Mucosa of rectum (tissue), 2 donors: ENCODE results near the gene FAM72B.
"Not testable (repeated sequence)": the region's sequence is repeated elsewhere in the genome, so short reads cannot be mapped to it uniquely, and the experiment has no call there.

Source experiments
- H3K27ac ChIP-seq, 2 donors: one replicate each; pipeline ENCODE4 v1.7.0; 2013; ENCODE audit warnings: inconsistent platforms in 2 of 2, low read depth in 2 of 2, low read length in 2 of 2
- H3K27me3 ChIP-seq, 2 donors: one replicate each; pipeline ENCODE4 v1.7.0; 2013; ENCODE audit warnings: low read length in 2 of 2; ENCODE audit not compliant: control insufficient read depth in 2 of 2, insufficient read depth in 2 of 2
- H3K36me3 ChIP-seq, 2 donors: one replicate each; pipeline ENCODE4 v1.7.0; 2013; ENCODE audit warnings: low read length in 2 of 2; ENCODE audit not compliant: control insufficient read depth in 2 of 2, insufficient read depth in 2 of 2
- H3K4me1 ChIP-seq, 2 donors: one replicate each; pipeline ENCODE4 v1.7.0; 2013; ENCODE audit warnings: low read length in 2 of 2, mild to moderate bottlenecking in 1 of 2; ENCODE audit not compliant: control insufficient read depth in 2 of 2, insufficient read depth in 2 of 2
- H3K4me3 ChIP-seq, 2 donors: one replicate each; pipeline ENCODE4 v1.7.0; 2013; ENCODE audit warnings: low read length in 2 of 2
- H3K9ac ChIP-seq, 2 donors: one replicate each; pipeline ENCODE4 v1.7.0; 2013; ENCODE audit warnings: low read length in 2 of 2, low read depth in 1 of 2, mild to moderate bottlenecking in 1 of 2
- H3K9me3 ChIP-seq, 2 donors: one replicate each; pipeline ENCODE4 v1.7.0; 2013; ENCODE audit warnings: low read length in 2 of 2; ENCODE audit not compliant: control insufficient read depth in 2 of 2
- donor health status: healthy.
- donor health status: Normal muscosa, but diverticular disease.

The FAM72B gene

DNA sequence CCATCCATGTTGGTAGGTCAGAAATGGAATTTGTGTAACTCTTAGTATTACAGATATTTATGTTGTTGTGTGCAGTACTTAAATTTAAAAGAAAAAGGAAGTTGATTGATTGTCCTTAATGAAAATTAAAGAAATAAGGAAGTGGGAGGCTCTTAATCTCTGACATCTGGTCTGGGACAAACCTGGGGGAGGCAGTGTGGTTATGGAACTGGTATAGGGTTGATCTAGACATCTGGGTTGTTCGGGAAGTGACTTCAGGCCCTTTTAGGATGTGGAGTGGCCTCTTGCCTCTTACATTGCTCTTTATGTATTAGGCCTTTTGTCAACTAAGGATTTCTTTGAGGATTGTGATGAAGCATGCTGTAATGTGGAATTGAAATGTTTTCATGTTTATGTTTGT lies 16.1 kb upstream of the FAM72B start:
- H3K27me3 ChIP-seq, H3K36me3 ChIP-seq: not testable (repeated sequence)

DNA sequence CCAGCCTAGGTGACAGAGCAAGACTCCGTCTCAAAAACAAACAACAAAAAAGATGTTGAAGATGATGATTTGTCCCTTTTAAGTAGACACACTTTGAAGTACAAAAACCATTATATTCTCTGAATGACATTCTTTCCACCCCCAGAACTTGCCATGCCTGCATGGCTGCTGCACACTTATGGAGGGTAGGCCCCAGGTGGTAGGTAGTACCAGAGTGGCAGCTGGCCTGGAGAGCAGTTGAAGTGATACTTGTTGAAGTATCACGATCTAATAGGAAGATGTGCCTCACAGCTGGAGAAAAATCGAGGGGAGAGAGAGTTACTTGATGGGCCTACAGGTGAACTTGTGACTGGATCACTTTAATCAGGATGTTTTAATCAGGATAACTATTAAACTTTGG lies 15.6 kb upstream of the FAM72B start:
- not testable (repeated sequence) for H3K27me3 ChIP-seq, H3K4me1 ChIP-seq, H3K4me3 ChIP-seq, H3K27ac ChIP-seq, H3K36me3 ChIP-seq, H3K9me3 ChIP-seq, H3K9ac ChIP-seq

More for the DNA sequence above, 16.1 kb upstream of the FAM72B start:
- H3K27ac ChIP-seq, H3K9ac ChIP-seq, H3K4me1 ChIP-seq, H3K9me3 ChIP-seq, H3K4me3 ChIP-seq: not testable (repeated sequence)

DNA sequence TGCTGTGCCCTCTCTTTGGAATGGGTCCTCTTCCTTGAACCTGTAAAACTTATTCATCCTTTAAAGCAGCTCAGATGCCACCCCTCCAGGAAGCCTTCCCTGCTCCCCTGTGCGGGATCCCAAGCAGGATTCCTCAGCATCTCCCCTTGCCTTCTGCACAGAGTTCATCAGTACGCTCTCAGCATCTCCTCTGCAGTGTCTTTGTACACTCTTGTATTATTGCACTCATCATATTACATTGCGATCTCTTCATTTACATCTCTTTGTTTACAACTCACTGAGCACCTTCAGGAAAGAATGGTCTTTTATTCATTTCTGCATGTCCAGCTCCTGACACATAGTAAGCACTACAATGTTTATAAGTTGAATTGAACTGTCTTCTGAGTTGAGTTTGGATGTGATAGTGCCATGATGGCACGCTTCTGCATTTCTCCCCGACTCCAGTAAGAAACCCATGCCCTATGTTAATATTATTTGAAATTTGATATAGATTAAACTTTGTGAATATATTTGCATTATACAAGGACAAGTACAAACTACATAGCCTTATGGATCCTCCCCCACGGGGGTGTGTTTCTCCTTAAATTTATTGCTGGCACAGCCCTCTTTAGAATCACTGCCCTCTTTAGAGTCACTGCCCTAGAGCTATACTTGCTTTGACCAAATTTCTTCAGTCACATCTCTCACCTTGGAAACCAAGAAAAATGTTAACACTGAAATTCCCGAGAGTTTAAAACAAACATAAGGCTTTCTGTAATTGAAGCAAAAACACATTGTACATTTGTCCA lies 13.1 kb upstream of the FAM72B start:
- H3K4me3 ChIP-seq, H3K27me3 ChIP-seq, H3K4me1 ChIP-seq, H3K9ac ChIP-seq, H3K27ac ChIP-seq, H3K9me3 ChIP-seq, H3K36me3 ChIP-seq: not testable (repeated sequence)

DNA sequence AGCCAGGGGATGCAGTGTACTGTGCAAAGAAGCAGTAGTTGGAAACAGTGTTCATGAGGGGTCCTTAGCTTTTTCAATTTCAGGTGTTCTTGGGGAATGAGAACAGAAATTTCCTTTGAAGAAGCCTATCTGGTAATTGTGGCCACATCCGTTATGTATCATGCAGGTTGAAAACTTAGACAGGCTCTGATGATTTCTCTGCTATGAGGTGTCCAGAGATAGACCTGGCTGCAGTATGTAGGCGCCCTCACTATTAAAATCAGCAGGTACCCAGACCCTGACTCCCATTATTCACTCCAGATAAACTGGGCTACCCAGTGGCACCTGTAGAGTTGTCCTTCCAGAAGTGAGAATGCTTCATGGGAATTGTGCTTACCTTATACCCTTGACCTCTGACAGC lies 8.4 kb upstream of the FAM72B start:
- not testable (repeated sequence) for H3K27me3 ChIP-seq, H3K36me3 ChIP-seq, H3K4me3 ChIP-seq, H3K27ac ChIP-seq, H3K9me3 ChIP-seq, H3K9ac ChIP-seq, H3K4me1 ChIP-seq

DNA sequence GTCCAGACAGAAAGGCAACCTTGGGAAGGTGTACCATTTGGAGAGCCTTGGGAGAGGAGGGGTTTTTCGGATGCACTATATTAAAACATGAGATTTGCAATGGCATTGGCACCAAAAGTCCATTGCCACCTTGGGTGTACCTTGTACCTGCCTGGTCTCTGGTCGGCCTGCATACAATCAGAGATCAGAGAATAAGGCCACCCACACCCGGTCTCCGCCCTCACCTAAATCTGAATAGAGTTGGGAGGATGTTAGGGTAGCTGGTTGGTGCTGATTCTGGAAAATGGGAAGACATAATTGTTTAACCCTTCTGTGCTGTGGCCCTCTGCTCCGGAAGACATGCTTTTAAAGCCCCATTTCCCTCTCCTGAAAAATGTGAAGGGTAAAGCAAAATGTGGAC lies 3.8 kb upstream of the FAM72B start:
- H3K9me3 ChIP-seq, H3K36me3 ChIP-seq, H3K4me3 ChIP-seq, H3K4me1 ChIP-seq, H3K27ac ChIP-seq, H3K9ac ChIP-seq, H3K27me3 ChIP-seq: not testable (repeated sequence)

DNA sequence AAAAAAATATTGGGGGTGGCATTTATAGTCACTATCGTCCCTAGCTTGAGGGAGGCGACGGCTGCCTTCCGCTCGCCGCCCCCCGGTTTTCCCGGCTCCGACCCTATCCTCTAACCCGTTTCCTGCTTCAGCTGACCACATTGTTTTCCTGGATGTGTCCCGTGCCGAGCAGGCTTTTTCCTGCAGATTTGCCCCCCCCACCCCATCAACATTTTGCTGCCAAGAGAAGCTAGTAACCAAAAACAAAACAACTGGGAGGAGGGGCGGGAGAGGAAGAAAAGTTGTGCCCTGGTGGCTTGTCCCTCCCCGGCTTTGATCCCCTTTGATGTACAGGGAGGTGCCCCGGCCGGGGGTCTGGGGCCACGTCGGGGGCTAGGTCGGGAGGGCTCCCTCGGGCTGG lies 2.1 kb upstream of the FAM72B start:
- H3K4me3 ChIP-seq, H3K27ac ChIP-seq, H3K9ac ChIP-seq, H3K27me3 ChIP-seq, H3K36me3 ChIP-seq, H3K4me1 ChIP-seq, H3K9me3 ChIP-seq: not testable (repeated sequence)

DNA sequence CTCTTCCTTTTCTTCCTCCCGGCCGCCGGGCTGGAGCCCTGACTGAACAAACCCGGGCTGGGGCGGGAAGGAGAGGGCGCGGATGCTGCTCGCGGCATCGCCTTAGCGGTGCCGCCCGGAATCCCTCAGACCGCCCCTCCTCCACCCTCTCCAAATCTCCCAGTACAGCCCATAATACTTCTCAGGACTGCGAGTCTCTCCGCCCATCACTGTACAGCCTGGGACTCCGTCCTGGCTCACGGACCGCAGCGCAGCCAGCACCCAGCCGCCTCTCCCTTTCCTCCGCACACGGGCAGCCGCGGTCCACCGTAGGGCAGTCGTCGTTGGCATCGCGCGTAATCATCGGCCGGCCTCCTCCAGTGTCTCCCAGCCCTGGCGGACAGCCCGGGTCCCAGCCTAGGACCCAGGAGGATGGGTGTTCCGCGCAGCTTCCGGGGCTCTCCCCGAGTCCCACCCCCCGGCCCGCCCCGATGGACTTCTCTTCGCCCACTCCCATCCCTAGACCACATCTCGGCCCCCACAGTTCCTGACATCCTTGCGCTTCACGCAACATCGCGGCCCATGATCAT lies 1.1 kb upstream of the FAM72B start:
- peak overlapping the region in 1 of 2 donors; percentile 48 for H3K4me3 ChIP-seq
- H3K27ac ChIP-seq, H3K36me3 ChIP-seq, H3K4me1 ChIP-seq, H3K27me3 ChIP-seq, H3K9ac ChIP-seq, H3K9me3 ChIP-seq: not testable (repeated sequence)

DNA sequence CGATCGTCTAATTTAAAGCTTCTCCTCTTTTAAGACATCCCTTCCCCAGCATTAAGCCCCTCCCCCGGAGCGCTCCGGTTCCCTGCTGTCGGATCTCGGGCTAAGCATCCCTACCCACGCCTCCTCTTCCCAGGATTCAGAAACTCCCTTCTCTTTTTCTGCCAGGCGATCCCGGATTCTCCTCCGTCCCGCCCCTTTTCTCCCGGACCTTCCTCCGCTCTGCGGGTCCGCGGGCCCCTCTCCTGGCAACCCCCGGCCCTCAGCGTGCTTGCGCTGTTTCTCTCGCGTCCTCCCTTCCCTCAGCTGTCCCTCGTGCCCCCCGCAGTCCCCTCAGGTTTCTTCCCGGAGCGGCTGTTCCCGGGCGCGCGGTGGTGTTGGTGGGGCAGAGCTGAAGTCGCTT lies 273 bp downstream of the FAM72B start:
- not testable (repeated sequence) for H3K4me1 ChIP-seq
- H3K4me3 ChIP-seq = peak overlapping the region in 1 of 2 donors; percentile 37

DNA sequence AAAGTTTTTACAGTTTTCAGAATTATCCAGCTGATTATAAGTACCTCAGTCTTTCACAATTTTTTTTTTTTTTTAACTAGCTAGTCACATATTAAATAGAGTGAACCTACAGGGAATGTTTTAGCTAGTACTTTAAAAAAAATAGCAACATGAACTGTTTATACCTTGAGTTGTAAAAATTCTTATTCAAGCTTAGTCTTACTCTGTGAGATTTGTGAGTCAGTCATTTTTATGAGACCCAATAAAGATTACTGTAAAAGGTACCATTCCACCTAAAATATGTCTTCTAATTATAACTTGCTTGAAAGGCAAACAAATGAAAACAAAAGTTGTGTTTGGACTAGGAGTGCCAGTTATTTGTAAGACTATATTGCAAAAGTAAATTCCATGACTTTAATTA lies 5.9 kb downstream of the FAM72B start:
- H3K36me3 ChIP-seq, H3K27me3 ChIP-seq, H3K4me3 ChIP-seq, H3K9me3 ChIP-seq, H3K27ac ChIP-seq, H3K9ac ChIP-seq, H3K4me1 ChIP-seq: not testable (repeated sequence)

More for the DNA sequence above, 273 bp downstream of the FAM72B start:
- H3K9ac ChIP-seq, H3K36me3 ChIP-seq, H3K9me3 ChIP-seq, H3K27me3 ChIP-seq, H3K27ac ChIP-seq: not testable (repeated sequence)

DNA sequence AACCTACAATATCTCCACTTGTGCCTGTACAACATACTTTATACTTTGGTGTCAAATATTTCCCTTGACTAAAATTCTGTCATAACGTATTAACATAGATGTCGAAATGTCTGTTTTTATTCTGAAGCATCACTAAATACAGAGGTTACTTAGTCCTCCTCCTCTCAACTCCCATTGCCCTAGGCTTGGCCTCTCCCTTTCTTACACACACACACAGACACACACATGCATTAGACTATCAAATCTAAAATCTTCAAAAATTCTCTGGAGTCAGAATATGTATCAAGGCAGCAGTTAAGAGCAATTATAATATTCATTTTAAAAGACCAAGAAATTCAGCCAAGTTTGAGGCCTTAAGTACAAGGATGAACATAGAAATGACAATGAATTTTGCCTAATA lies 7.5 kb downstream of the FAM72B start:
- H3K9me3 ChIP-seq, H3K4me1 ChIP-seq, H3K27me3 ChIP-seq, H3K9ac ChIP-seq, H3K4me3 ChIP-seq, H3K36me3 ChIP-seq, H3K27ac ChIP-seq: not testable (repeated sequence)
